GOT3 (cell line): ENCODE data around the gene SLC15A2.
"Not testable (repeated sequence)": the region's sequence is repeated elsewhere in the genome, so short reads cannot be mapped to it uniquely, and the experiment has no call there.

Source experiments
- DNase-seq: peaks from one replicate; lab custom pipeline; 2025; ENCODE audit warnings: mixed read lengths; lab: John Stamatoyannopoulos, UW

The SLC15A2 gene, protein sequence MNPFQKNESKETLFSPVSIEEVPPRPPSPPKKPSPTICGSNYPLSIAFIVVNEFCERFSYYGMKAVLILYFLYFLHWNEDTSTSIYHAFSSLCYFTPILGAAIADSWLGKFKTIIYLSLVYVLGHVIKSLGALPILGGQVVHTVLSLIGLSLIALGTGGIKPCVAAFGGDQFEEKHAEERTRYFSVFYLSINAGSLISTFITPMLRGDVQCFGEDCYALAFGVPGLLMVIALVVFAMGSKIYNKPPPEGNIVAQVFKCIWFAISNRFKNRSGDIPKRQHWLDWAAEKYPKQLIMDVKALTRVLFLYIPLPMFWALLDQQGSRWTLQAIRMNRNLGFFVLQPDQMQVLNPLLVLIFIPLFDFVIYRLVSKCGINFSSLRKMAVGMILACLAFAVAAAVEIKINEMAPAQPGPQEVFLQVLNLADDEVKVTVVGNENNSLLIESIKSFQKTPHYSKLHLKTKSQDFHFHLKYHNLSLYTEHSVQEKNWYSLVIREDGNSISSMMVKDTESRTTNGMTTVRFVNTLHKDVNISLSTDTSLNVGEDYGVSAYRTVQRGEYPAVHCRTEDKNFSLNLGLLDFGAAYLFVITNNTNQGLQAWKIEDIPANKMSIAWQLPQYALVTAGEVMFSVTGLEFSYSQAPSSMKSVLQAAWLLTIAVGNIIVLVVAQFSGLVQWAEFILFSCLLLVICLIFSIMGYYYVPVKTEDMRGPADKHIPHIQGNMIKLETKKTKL

DNA sequence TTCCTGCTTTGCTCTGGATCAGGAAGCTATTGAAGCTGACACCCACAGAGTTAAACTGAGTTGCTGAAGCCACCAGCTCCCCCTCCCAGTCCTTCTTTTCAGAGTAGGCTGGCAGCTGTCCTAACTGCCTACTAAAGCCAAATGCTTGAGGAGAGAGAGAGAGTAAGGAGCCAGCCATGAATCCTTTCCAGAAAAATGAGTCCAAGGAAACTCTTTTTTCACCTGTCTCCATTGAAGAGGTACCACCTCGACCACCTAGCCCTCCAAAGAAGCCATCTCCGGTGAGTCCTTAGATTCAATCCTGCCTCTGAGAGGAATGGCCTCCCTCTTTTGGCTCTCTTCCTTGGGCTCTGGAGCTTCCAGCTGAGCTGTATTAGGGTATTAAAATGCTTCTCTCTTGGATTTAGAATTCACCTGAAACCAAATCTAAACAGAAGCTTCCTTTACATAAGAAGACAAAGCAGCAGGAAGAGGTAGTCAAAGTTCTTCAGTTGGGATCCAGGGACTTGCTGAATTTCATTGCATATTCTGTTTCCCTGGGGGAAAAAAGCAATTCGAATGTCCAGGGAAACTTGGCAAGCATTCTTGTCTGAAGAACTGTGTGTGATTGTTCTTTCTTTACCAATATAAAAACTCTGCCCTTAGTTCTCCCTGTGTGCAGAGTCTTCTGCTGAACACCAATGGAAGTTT lies at the start of gene SLC15A2:
Gene SLC15A2, plus strand, starts transcription at position 101 of the 690 bp plus-strand sequence. Its CDS starts 76 bp downstream, at position 177.
- no peak for DNase-seq

DNA sequence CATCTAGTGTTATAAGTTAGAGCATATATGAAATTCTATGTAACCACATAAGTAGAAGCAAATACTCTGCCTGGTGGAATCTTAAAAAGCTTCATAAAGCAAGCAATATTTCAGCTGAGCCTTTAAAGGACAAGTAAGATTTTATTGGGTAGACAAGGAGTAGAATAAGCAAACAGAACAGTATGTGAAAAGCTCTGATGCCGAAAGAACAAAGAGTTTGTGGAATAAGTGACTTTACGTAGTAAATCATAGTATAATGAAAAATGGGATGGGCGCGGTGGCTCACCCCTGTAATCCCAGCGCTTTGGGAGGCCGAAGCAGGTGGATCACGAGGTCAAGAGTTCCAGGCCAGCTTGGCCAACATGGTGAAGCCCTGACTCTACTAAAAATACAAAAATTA lies 49.3 kb upstream of the SLC15A2 start:
- no peak for DNase-seq

DNA sequence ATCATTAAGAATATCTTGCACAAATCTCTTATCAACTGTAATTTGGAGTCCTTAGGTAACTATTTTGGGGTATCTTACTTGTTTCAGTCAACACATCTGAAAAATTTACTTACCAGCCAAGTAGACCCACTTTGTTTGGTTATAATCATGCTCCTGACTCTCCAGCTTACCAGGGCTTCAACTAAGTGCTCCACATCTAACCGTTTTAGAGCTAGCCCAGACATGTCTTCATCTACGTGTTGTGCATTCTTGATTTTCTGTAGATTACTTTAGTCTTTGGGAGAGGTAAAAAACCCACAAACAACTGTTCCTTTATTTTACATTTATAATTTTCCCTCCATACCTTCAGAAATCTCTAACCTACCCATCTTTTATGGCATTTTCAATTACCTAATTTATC lies 41.9 kb upstream of the SLC15A2 start:
- no peak for DNase-seq

DNA sequence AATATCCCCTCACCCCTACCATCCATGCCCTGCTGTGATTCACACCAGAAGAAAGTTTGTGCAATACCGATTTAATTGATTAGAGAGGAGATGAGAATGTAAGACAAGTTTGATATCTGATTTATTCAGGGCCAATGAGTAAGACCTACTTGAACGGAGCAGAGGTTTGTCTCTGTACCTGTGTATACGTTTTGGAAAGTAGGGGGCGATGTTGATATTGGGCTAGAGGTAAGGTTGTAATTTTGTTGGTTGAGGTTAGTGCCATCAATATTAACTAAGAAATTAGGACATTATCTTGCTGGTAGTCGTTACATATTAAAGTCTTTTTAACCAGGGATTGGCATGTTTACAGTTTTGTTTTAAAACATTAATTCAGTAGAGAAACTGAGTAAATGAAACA lies 38.6 kb upstream of the SLC15A2 start:
- DNase-seq: no peak

DNA sequence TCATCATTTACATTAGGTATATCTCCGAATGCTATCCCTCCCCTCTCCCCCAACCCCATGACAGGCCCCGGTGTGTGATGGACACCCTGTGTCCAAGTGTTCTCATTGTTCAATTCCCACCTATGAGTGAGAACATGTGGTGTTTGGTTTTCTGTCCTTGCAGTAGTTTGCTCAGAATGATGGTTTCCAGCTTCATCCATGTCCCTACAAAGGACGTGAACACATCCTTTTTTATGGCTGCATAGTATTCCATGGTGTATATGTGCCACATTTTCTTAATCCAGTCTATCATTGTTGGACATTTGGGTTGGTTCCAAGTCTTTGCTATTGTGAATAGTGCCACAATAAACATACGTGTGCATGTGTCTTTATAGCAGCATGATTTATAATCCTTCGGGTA lies 36.4 kb upstream of the SLC15A2 start:
- DNase-seq: not testable (repeated sequence)

DNA sequence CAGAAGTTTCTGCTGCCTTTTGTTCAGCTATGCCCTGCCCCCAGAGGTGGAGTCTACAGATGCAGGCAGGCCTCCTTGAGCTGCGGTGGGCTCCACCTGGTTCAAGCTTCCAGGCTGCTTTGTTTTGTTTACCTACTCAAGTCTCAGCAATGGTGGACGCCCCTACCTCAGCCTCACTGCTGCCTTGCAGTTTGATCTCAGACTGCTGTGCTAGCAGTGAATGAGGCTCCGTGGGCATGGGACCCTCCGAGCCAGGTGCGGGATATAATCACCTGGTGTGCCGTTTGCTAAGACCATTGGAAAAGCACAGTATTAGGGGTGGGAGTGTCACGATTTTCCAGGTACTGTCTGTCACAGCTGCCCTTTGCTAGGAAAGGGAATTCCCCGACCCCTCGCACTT lies 31.0 kb upstream of the SLC15A2 start:
- DNase-seq: not testable (repeated sequence)

DNA sequence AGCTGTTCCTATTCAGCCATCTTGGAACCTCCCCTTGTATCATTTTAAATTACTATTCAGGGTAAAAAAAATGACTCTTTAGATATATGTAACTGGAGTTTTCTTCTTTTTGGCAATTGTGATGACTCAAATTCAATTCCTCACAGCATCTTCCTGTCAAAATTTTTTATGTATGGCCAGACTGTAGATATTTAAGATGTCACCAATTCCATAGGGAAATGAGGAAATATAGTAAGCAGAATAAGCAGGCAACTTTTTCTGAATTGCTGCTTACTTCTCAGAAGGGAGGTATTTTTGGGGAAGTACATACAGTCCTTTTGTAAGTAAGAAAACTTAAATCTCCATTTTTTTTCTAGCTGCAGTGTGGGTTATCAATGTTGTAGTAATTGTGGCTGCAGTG lies 30.4 kb upstream of the SLC15A2 start:
- DNase-seq: no peak

DNA sequence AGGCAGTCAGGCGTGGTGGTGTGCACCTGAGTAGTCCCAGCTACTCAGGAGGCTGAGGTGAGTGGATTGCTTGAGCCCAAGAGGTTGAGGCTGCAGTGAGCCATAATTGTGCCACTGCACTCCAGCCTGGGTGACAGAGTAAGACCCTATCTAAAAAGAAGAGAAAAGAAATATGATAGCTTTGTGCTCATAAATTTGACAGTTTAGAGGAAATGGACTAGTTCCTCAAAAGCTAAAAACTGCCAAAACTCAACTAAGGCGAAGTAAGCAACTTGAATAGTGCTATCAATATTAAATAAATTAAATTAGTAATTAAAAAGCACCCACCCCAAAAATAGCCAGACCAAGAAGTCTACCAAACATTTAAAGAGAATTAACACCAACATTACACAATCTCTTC lies 24.5 kb upstream of the SLC15A2 start:
- no peak for DNase-seq

DNA sequence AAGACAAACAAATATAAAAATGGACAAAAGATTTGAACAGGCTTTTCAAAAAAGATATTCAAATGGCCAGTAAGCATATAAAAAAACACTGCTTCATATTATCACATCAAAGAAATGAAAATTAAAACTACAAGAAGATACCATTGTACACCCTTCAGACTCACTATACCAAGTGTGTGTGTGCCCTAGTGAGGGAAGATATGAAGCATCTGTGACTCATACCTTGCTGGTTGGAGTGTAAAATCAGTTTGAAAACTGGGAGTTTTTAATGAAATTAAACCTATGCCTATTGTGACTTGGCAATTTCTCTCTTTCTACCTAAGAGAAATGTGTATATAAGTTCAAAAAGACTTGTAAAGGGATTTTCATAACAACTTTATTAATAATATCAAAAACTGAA lies 23.5 kb upstream of the SLC15A2 start:
- DNase-seq: no peak

DNA sequence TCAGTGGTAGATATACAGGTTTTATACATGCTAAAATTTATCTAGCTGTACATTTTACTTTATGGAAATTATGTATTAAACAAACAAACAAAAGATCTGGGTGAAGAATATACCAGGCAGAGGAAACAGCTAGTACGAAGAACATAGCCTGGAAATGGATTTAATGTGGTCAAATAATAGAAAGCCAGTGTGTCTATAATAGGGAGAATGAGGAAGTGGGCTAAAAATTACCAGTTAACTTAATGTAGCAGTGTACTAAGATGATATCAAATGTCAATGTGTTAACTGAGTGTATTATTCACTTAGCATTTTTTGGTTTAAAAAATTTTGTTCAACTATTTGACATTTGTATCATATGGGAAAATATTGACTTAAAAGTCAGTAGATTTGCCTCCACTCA lies 22.8 kb upstream of the SLC15A2 start:
- DNase-seq: no peak

DNA sequence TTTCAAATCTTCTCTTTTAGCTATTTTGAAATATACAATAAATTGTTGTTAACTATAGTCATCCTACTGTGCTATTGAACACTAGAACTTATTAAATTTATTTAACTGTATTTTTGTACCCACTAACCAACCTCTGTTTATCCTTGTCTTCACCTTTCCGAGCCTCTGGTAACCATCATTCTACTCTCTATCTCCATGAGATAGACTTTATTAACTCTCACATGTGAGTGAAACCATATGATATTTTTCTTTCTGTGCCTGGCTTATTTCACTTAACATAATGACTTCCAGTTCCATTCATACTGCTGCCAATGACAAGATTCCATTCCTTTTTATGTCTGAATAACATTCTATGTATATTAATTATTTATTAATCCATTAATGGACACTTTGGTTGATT lies 15.8 kb upstream of the SLC15A2 start:
- no peak for DNase-seq

DNA sequence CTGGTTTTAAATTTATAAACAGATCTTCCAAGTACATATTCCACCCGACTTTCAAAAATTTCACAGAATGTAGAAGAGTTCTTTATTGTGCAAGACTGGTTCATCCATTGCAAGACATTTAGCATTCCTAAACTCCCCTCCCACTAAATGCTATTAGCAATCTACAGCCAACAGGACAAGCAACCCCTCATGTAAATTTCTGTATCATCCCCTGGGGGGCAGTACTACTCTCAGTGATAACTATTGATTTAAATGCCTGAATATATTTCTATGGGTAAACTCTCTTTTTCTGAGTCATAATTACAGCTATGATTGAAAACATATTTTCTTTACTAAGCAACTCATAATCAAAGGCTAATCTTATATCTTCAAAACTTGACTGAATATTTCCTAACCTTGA lies 10.7 kb upstream of the SLC15A2 start:
- DNase-seq: no peak

DNA sequence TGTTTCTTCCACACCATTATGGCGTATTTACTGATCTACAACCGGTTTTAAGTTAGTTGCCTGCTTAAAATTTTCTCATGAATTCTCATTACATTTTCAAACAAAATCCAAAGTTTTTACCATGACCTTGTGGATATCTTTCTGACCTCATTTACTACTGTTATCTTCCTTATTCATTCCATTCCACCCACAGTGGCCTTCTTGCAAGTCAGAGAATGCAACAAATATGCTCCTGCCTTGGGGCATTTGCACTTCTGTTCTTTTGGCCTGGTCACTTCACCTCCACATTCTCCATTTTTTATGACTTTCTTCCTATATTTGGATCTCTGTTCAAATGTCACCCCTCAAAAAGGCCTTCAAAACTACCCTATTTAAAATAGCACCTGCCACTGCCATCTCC lies 8.8 kb upstream of the SLC15A2 start:
- no peak for DNase-seq

DNA sequence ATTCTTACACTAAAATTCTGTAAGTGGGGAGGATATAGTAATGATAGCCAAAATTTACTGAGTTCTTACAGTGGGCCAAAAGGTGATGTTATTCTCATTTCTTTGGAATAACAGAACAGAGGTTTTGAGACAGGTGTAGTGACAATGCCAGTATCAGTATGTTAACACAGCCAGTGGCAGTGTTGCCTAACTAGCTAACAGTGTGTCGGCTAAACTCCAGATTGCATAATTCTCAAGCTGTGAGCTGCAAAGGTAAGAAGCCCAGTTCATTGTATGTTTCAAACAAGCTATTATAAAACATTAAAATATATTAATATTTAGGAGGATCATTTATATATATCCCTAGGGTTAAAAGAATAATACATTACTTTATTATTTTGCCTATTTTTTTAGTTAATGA lies 920 bp downstream of the SLC15A2 start:
- DNase-seq: no peak

DNA sequence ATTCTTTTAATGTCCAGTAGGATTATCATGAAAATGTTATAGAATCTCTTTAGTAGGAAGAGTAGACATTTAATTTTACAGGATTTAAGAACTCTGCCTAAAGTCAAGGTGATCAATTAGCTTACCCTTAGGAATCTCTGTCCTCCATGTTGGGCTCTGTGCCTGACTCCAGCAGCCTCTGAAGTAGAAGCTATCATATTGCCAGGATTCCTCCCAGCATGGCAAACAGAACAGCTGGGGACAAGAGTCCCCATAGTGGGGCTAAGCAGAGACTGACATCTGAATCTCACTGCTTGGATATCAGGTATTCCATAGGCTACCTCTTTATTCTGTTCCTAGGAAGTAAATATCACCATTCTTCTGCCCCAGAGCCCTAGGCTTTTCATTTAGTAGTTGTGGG lies 1.5 kb downstream of the SLC15A2 start:
- no peak for DNase-seq

DNA sequence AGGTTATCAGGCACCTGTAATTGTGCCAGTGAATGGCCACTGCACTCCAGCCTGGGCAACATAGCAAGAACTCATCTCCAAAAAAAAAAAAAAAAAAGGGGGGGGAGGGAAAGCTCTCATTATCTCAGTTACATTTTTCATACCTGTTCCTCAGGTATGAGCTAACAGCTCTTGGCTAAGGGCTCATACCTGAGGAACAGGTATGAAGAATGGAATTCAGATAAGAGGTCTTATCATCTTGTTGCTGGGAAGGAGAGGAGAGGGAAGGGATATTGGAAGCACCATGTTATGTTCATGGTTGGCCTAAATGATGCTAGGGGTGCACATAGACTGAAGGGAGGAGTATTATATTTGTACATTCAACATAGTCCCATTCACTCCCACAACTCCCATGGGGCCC lies 2.6 kb downstream of the SLC15A2 start:
- DNase-seq: no peak

DNA sequence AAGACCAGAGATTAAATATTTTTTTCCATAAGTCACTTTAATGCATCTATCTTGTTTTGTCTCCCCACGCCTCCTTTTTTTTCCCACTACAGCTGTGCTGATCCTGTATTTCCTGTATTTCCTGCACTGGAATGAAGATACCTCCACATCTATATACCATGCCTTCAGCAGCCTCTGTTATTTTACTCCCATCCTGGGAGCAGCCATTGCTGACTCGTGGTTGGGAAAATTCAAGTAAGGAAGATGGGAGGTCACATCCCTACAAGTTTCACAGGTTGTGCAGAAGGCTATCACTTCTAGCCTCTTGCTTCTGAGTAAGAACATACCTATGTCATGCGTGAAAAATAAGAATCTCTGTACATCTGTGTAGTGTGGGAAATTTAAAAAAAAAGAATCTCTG lies 3.1 kb downstream of the SLC15A2 start:
- no peak for DNase-seq

DNA sequence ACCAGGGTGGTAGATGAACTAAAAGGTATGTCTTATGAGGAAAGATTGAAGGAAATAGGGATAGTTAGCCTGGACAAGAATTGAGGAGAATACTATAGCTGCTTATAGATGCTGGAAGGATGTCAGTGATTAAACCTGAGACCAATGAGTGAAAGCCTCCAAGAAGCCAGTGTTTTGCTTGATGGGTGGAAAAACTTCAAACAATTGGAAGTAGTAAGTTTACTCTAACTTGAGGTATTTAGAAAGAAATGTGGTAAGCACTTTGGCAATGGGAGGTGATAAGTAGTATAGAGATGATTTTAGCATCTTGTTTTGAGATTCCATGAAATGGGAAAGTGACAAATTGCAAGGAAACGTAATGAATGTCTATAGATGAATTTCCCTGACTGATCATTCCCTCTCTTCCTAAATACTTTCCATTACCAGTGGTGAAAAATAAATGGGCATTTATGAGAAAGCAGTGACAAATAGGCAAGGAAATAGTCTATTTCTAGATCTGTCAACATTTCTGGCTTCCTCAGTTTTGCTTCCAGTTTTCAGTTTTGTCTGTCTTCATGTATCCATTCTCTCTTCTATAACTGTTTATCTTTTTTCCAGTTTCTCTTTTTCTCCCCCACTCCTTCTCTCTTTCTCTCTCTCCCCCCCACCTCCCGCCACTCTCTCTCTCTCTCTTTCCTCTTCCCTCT lies 19.2 kb downstream of the SLC15A2 start:
- DNase-seq: no peak

DNA sequence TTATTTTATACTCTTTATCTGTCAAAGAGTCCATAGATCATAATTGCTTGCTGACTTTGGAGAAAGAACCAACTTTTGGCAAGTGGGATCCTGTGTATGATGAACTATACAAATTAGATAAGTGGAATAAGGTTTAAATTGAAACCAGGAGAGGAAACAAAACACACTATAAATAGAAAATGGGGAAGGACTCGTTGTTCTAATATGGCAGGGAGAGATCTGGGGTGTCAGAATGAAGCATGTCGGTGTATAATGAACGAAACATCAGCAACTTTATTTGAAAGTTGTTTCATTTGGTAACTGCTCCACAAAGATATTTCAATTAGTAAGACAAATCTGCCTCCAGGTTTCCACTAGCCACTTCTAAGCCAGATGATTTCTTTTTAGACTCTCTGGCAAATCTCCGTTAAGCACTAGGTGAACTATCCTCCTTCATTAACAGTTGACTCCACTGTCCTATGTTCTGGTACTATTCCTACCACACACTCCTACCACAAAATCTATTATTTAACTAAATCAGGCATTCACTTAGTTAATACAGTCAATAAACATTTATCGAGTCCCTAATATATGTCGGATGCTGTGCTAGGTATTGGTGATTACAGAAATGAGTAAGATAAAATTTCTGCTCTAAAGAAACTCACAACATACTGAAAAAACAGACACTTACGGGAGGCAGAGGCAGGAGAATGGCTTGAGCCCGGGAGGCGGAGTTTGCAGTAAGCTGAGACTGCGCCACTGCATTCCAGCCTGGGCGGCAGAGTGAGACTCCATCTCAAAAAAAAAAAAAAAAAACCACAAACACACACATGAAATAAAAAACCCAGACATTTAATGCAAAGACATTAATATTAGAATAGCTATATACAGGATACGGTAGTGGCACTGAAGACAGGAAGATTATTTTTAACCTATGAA lies 20.1 kb downstream of the SLC15A2 start:
- DNase-seq: no peak

DNA sequence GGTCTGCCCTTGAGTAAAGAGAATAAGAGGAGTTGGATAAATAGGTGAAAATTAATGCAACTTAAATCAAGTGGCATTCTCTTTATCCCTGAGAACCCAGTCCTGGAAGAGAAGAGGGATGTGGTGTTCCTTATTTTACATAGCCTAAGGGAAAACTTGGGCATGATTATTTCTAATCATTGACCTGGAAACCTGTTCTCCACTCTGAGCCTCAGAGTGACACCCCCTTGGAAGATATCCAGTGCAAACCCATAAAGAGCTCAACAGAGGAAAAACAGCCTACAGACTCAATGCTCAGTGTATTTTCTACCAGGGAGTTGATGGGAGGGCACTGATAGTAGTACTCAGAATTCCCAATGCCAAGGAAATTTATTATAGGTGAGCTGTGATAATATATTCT lies 22.0 kb downstream of the SLC15A2 start:
- DNase-seq: no peak

DNA sequence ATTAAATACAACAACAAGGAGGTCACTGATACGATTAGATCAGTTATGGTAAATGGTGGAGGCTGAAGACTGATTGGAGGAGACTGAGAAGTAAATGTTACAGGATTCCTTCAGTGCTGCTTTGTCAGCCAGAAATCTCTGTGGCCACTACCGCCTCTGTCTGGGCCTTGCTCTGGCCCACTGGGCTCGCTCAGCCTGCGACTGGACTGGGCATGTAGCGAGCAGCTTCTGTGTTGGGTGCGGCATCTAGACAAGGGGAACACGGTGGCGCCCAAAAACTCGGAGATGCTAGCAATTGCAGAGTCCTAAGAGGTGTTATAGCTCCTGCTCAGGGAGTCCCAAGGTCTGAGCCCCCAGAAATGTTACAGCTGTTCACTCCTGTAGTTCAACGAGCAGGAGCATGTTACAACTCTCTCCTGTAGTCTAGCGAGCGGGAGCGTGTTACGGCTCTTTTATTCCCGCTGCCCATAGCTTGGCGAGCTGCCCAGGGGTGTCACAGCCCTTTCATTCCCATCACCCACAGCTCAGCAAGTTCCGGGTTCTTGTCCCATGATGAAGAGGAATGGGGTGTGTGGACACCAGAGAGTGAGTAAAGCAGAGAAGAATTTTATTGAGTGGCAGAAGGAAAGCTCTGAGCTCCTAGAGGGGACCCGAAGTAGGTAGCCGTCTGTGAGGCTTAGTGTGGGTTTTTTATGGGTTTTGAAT lies 24.7 kb downstream of the SLC15A2 start:
- DNase-seq: no peak
